Globus pallidus (tissue), 1 donor: ENCODE results near the gene SCAI.
"Not testable (repeated sequence)": the region's sequence is repeated elsewhere in the genome, so short reads cannot be mapped to it uniquely, and the experiment has no call there.

Source experiments
- DNase-seq: peaks from one replicate; pipeline ENCODE4 v3.0.0-alpha.2; 2015; ENCODE audit warnings: low spot score

Gene SCAI

GRCh38 chr9:125028041-125028440 is 115.3 kb downstream of the SCAI start:
- DNase-seq, result no peak

- no peak for DNase-seq
Measured at GRCh38 chr9:125024917-125025316, 118.4 kb downstream of the SCAI start.

GRCh38 chr9:125021069-125021468 is 122.3 kb downstream of the SCAI start:
- DNase-seq, result no peak

GRCh38 chr9:125015655-125016054 is 127.7 kb downstream of the SCAI start:
- not testable (repeated sequence) for DNase-seq

- DNase-seq, result not testable (repeated sequence)
Measured at GRCh38 chr9:125012013-125012412, 131.3 kb downstream of the SCAI start.

GRCh38 chr9:125008599-125008998 is 134.7 kb downstream of the SCAI start:
- DNase-seq, result no peak

GRCh38 chr9:125003332-125003731 is 140.0 kb downstream of the SCAI start:
- no peak for DNase-seq

GRCh38 chr9:124983698-124984097 is 159.6 kb downstream of the SCAI start:
- no peak for DNase-seq

- DNase-seq, result no peak
Measured at GRCh38 chr9:124980431-124980830, 162.9 kb downstream of the SCAI start.

- DNase-seq, result no peak
Measured at GRCh38 chr9:124975131-124975530, 168.2 kb downstream of the SCAI start.

- no peak for DNase-seq
Measured at GRCh38 chr9:124973807-124974206, 169.5 kb downstream of the SCAI start.

- no peak for DNase-seq
Measured at GRCh38 chr9:124972241-124972770, 171.0 kb downstream of the SCAI start.

GRCh38 chr9:124969401-124969800 is 173.9 kb downstream of the SCAI start:
- DNase-seq, result no peak

- no peak for DNase-seq
Measured at GRCh38 chr9:124968238-124968637, 175.1 kb downstream of the SCAI start.

- not testable (repeated sequence) for DNase-seq
Measured at GRCh38 chr9:124965775-124966568, 177.4 kb downstream of the SCAI start.

GRCh38 chr9:124964604-124965003 is 178.7 kb downstream of the SCAI start:
- no peak for DNase-seq

- no peak for DNase-seq
Measured at GRCh38 chr9:124964056-124964455, 179.3 kb downstream of the SCAI start.

GRCh38 chr9:124960409-124960752 is 182.9 kb downstream of the SCAI start:
- no peak for DNase-seq

GRCh38 chr9:124959671-124960408 is 183.5 kb downstream of the SCAI start:
- not testable (repeated sequence) for DNase-seq

- DNase-seq, result no peak
Measured at GRCh38 chr9:124954255-124954654, 189.1 kb downstream of the SCAI start.

- DNase-seq, result no peak
Measured at GRCh38 chr9:124950050-124950718, 193.1 kb downstream of the SCAI start.

- DNase-seq, result no peak
Measured at GRCh38 chr9:124949387-124949786, 193.9 kb downstream of the SCAI start.
